Cardiac muscle cell (in vitro differentiated cells and primary cell): Measurements from ENCODE around the gene LCA5. TPM values are rescaled to one million over a fixed set of nuclear protein-coding genes. Genes with fewer than 3 reads are reported as not detected.
"Not testable (repeated sequence)": the region's sequence is repeated elsewhere in the genome, so short reads cannot be mapped to it uniquely, and the experiment has no call there.

Experiments
- DNase-seq, 2 donors: peaks; one replicate each; pipeline versions ENCODE4 v3.0.0 to v3.0.0-alpha.2; 2010 to 2017; ENCODE audit warnings: low read depth in 1 of 2, low spot score in 1 of 2
- H3K27ac ChIP-seq: fragments of 200-600 bp; sonication (generic); 2 replicates; pipeline ENCODE4 v1.5.1; 2016
- H3K27me3 ChIP-seq: fragments of 200-600 bp; sonication (generic); 2 replicates; pipeline ENCODE4 v1.6.0; 2016; ENCODE audit warnings: control low read depth
- H3K36me3 ChIP-seq: fragments of 200-600 bp; sonication (generic); 2 replicates; pipeline ENCODE4 v1.5.1; 2016; ENCODE audit warnings: control low read depth
- H3K4me1 ChIP-seq: fragments of 200-600 bp; sonication (generic); 2 replicates; pipeline ENCODE4 v1.8.1; 2017; ENCODE audit warnings: low read depth, mild to moderate bottlenecking, mixed run types
- H3K4me3 ChIP-seq: fragments of 200-600 bp; sonication (generic); 2 replicates; pipeline ENCODE4 v1.5.1; 2016; ENCODE audit warnings: mild to moderate bottlenecking
- H3K9me3 ChIP-seq: fragments of 200-600 bp; sonication (generic); 2 replicates; pipeline ENCODE4 v1.5.1; 2017; ENCODE audit warnings: low read depth, mild to moderate bottlenecking, control low read depth
- CTCF ChIP-seq: IDR thresholded peaks from 2 replicates; pipeline ENCODE4 v1.5.1; 2012; ENCODE audit warnings: low read depth, mild to moderate bottlenecking, low read length
- polyA plus RNA-seq: library from polyadenylated mRNA; unstranded; fragments of >200 nt; fragmentation: Nextera tagmentation; extraction: Ambion mirVana; gene quantifications from 2 replicates; pipeline ENCODE4 v1.2.1, GENCODE V29; 2016
- total RNA-seq: library from RNA; depleted of rRNA; stranded (reverse); fragments of >200 nt; gene quantifications from 2 replicates; pipeline ENCODE4 v1.2.3, GENCODE V29; 2016

Gene LCA5
- total RNA-seq (3.5 and 5.9 TPM in 2 replicates), polyA plus RNA-seq (4.3 and 6.6 TPM in 2 replicates)

GRCh38 chr6:79536954-79537747 is at the start of gene LCA5:
LCA5 (minus strand) TSS chr6:79537430; CDS start chr6:79518894, 18,536 bp downstream.
- Histone ChIP-seq H3K27ac (peak within 1 kb of the TSS; percentile 86), H3K4me1 (no peaks in the 10 kb centered on the region), H3K9me3 (no peaks in the 10 kb centered on the region), H3K36me3 (no peaks in the 10 kb centered on the region), H3K4me3 (peak within 1 kb of the TSS; percentile 78), H3K27me3 (no peaks in the 10 kb centered on the region)
- TF ChIP-seq CTCF: no peak
- DNase-seq: peak; percentile 97 to 98

DNA sequence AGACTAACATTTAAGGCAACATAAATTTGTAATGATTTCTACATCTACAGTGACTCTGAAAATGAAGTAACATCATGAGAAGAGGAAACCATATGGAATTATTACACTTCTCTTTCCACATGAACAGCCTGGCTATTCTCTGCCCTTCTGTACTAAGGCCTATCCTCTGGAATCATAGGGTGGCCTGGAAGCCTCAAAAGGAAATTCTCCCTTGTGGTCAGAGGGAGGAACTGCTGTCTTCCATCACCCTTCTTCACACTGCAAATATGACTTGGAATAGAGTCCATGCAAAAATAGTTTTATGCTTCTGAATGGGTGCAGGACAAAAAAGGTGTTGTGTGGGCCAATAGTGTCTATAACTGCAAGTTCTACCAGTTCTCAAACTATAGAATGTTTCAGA is 49.3 kb upstream of the LCA5 start:
- peak; percentile 59 for TF ChIP-seq CTCF
- Histone ChIP-seq H3K4me1 (no peaks in the 10 kb centered on the region), H3K4me3 (no peak overlapping the region), H3K9me3 (no peaks in the 10 kb centered on the region), H3K36me3 (no peaks in the 10 kb centered on the region), H3K27ac (no peak overlapping the region), H3K27me3 (no peaks in the 10 kb centered on the region)
- peak; percentile 20 to 58 for DNase-seq

GRCh38 chr6:79584332-79584731 is 47.1 kb upstream of the LCA5 start:
- Histone ChIP-seq H3K4me1 (no peaks in the 10 kb centered on the region), H3K27me3 (no peaks in the 10 kb centered on the region), H3K9me3 (no peaks in the 10 kb centered on the region), H3K4me3 (no peak overlapping the region), H3K27ac (no peak overlapping the region), H3K36me3 (no peaks in the 10 kb centered on the region)
- no peak for TF ChIP-seq CTCF
- no peak for DNase-seq

GRCh38 chr6:79577926-79578325 is 40.7 kb upstream of the LCA5 start:
- H3K27me3 ChIP-seq, H3K27ac ChIP-seq, DNase-seq, H3K9me3 ChIP-seq, H3K36me3 ChIP-seq, H3K4me3 ChIP-seq, H3K4me1 ChIP-seq: not testable (repeated sequence)

GRCh38 chr6:79574630-79575225 is 37.5 kb upstream of the LCA5 start:
- no peak for TF ChIP-seq CTCF
- no peak overlapping the region for H3K4me3 ChIP-seq
- H3K27ac ChIP-seq: no peak overlapping the region
- H3K9me3 ChIP-seq: no peaks in the 10 kb centered on the region
- H3K27me3 ChIP-seq: no peaks in the 10 kb centered on the region
- H3K4me1 ChIP-seq: peaks cover 8% of the 10 kb centered on the region
- no peaks in the 10 kb centered on the region for H3K36me3 ChIP-seq
- DNase-seq: peak in 1 of 2 donors; percentile 60

GRCh38 chr6:79574174-79574573 is 36.9 kb upstream of the LCA5 start:
- Histone ChIP-seq H3K36me3 (no peaks in the 10 kb centered on the region), H3K27me3 (no peaks in the 10 kb centered on the region), H3K9me3 (no peaks in the 10 kb centered on the region), H3K27ac (no peak overlapping the region), H3K4me1 (peaks cover 8% of the 10 kb centered on the region), H3K4me3 (no peak overlapping the region)
- no peak for DNase-seq
- TF ChIP-seq CTCF: no peak
